ENCODE data around the gene SLC6A17.

The SLC6A17 gene

DNA sequence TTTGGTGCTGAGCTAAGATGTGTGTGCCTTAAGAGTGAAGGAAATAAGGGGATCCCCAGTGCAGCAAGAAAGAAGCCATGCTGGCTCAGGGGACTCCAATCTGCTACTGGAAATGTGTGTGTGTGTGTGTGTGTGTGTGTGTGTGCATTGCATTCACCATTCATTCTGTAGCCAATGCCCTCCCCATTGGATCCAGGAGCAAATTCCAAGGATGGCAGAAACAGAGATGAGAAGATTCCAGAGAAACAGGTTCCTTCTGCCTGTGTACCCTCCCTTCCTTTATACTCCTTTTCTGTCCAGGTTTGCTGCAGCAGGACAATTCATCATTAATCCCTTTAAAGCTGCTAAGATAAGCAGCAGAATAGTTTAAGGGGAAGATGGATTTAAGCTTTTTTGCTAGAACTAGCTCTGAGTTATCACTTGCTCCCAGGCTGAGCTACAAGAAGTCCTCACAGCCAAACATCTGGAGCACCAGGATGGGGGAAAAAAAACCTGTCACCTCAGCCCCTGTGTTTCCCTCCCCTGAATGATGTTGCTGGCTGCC, 3.2 kb downstream of the SLC6A17 start:
- no peak overlapping the region for H3K14ac ChIP-seq (ENCODE audit: low read length)
- no peaks in the 10 kb centered on the region for H3K79me2 ChIP-seq (ENCODE audit: control insufficient read depth, insufficient read depth, low read length, poor library complexity)
- peak in 1 of 2 donors; percentile 23 for DNase-seq
- no peaks in the 10 kb centered on the region for H3K36me3 ChIP-seq (ENCODE audit: control insufficient read depth in 1 of 2, insufficient read depth in 2 of 2, low read length in 2 of 2)
- no peak overlapping the region for H2BK12ac ChIP-seq (ENCODE audit: low read length)
- H3K4me3 ChIP-seq (ENCODE audit: low read depth, low read length): no peak overlapping the region
- no peaks in the 10 kb centered on the region for H3K79me1 ChIP-seq (ENCODE audit: low read length)
- peaks cover 8% of the 10 kb centered on the region in 2 experiments for H3K4me1 ChIP-seq (ENCODE audit: control insufficient read depth in 1 of 2, insufficient read depth in 2 of 2, low read length in 2 of 2)
- H3K4me2 ChIP-seq (ENCODE audit: low read length): no peak overlapping the region
- H2AK5ac ChIP-seq (ENCODE audit: low read length): no peak overlapping the region
- no peak overlapping the region for H2BK5ac ChIP-seq (ENCODE audit: low read depth, low read length, poor library complexity)
- H4K91ac ChIP-seq (ENCODE audit: low read depth, low read length): no peak overlapping the region
- no peak overlapping the region for H3K9ac ChIP-seq (ENCODE audit: low read length)
- no peak overlapping the region for H2BK120ac ChIP-seq (ENCODE audit: insufficient read depth, low read length, poor library complexity)
- no peak overlapping the region for H3K18ac ChIP-seq (ENCODE audit: low read length)
- H3K4ac ChIP-seq (ENCODE audit: low read depth, low read length): no peak overlapping the region
- no peak overlapping the region for H4K8ac ChIP-seq (ENCODE audit: low read depth, low read length)
- peaks cover 9% of the 10 kb centered on the region for H3K9me3 ChIP-seq (ENCODE audit: insufficient read depth, low read depth, low read length)
- H3K27me3 ChIP-seq (ENCODE audit: insufficient read depth, low read length): peaks cover 35% of the 10 kb centered on the region
- H2AFZ ChIP-seq (ENCODE audit: insufficient read depth, low read length, poor library complexity): no peak overlapping the region
- no peak overlapping the region for H4K12ac ChIP-seq (ENCODE audit: low read depth, low read length)
- H3K27ac ChIP-seq (ENCODE audit: low read depth, low read length): no peak overlapping the region
- no peak overlapping the region for H3K23ac ChIP-seq (ENCODE audit: low read length)

DNA sequence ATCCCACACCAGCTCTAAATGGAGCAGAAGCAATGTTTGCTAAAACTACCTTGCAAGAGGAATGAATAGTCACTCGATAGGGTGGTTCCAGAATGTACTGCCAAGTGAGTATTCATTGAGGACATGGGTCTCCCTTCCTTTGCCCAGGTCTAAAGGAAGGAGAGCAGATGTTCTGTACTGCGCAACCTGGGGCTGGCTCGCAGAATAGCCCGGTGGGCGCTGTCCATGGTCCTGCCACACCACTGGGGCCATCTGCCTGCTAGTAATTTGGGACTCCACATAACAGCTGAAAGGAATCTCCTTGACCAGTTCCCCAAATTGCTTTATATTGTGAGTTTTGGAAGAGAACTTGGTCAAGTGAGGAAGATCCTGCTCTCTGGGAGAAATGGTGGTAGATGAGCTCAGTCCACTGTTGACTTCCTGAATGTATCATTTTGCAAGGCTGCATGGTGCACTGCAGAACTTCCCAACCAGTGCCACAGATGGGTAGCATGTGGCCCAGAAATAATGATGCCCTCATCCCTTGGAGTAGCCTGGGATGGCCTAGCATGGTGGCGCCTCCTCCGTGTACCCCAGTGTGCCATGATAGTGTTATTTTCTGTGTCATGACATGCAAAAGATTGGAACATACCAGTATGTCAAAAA, 5.7 kb downstream of the SLC6A17 start:
- DNase-seq: peak; percentile 58 to 80
- Histone ChIP-seq H3K9me3 (ENCODE audit: insufficient read depth, low read depth, low read length) (peaks cover 9% of the 10 kb centered on the region), H3K36me3 (ENCODE audit: control insufficient read depth in 1 of 2, insufficient read depth in 2 of 2, low read length in 2 of 2) (no peaks in the 10 kb centered on the region), H2AK5ac (ENCODE audit: low read length) (no peak overlapping the region), H4K91ac (ENCODE audit: low read depth, low read length) (no peak overlapping the region), H3K79me1 (ENCODE audit: low read length) (no peaks in the 10 kb centered on the region), H3K18ac (ENCODE audit: low read length) (no peak overlapping the region), H3K9ac (ENCODE audit: low read length) (no peak overlapping the region), H3K4me2 (ENCODE audit: low read length) (no peak overlapping the region), H2BK120ac (ENCODE audit: insufficient read depth, low read length, poor library complexity) (no peak overlapping the region), H3K23ac (ENCODE audit: low read length) (no peak overlapping the region), H4K12ac (ENCODE audit: low read depth, low read length) (no peak overlapping the region), H4K8ac (ENCODE audit: low read depth, low read length) (no peak overlapping the region), H2BK12ac (ENCODE audit: low read length) (no peak overlapping the region), H3K27ac (ENCODE audit: low read depth, low read length) (no peak overlapping the region), H3K4me3 (ENCODE audit: low read depth, low read length) (no peak overlapping the region), H3K79me2 (ENCODE audit: control insufficient read depth, insufficient read depth, low read length, poor library complexity) (no peaks in the 10 kb centered on the region), H2AFZ (ENCODE audit: insufficient read depth, low read length, poor library complexity) (no peak overlapping the region), H3K4ac (ENCODE audit: low read depth, low read length) (no peak overlapping the region), H3K27me3 (ENCODE audit: insufficient read depth, low read length) (peaks cover 13% of the 10 kb centered on the region), H2BK5ac (ENCODE audit: low read depth, low read length, poor library complexity) (no peak overlapping the region), H3K4me1 (ENCODE audit: control insufficient read depth in 1 of 2, insufficient read depth in 2 of 2, low read length in 2 of 2) (peaks cover 0 to under 1% of the 10 kb centered on the region in 2 experiments), H3K14ac (ENCODE audit: low read length) (no peak overlapping the region)
- no CpG with 5 or more reads among the region's 7 CpGs for WGBS (ENCODE audit: extremely low coverage, insufficient coverage, insufficient read length)

DNA sequence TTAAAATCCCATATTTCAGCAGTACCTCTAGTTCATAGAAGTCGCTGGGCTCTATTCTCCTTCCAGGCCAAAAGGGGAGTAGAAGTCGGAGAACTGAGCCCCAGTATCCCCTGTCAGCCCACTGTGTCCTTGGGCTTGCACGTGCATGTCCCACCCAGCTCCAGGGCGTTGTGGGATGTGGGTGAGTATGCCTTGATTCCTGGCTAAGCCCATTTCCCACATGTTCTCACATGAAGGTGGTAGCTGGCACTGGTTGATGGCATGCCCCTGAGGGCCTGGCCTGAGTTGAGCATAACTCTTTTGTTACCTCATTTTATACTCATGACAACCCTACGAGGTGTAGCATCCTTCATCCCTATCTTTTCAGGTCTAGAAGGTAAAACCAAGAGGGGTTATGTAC, 8.0 kb downstream of the SLC6A17 start:
- Histone ChIP-seq H4K91ac (ENCODE audit: low read depth, low read length) (no peak overlapping the region), H2AK5ac (ENCODE audit: low read length) (no peak overlapping the region), H3K27ac (ENCODE audit: low read depth, low read length) (no peak overlapping the region), H3K36me3 (ENCODE audit: control insufficient read depth in 1 of 2, insufficient read depth in 2 of 2, low read length in 2 of 2) (no peaks in the 10 kb centered on the region), H2BK12ac (ENCODE audit: low read length) (no peak overlapping the region), H3K4me3 (ENCODE audit: low read depth, low read length) (no peak overlapping the region), H3K79me2 (ENCODE audit: control insufficient read depth, insufficient read depth, low read length, poor library complexity) (no peaks in the 10 kb centered on the region), H3K23ac (ENCODE audit: low read length) (no peak overlapping the region), H2BK120ac (ENCODE audit: insufficient read depth, low read length, poor library complexity) (no peak overlapping the region), H3K18ac (ENCODE audit: low read length) (no peak overlapping the region), H2BK5ac (ENCODE audit: low read depth, low read length, poor library complexity) (no peak overlapping the region), H3K4ac (ENCODE audit: low read depth, low read length) (no peak overlapping the region), H4K8ac (ENCODE audit: low read depth, low read length) (no peak overlapping the region), H3K9ac (ENCODE audit: low read length) (no peak overlapping the region), H3K27me3 (ENCODE audit: insufficient read depth, low read length) (no peaks in the 10 kb centered on the region), H3K79me1 (ENCODE audit: low read length) (no peaks in the 10 kb centered on the region), H4K12ac (ENCODE audit: low read depth, low read length) (no peak overlapping the region), H3K4me2 (ENCODE audit: low read length) (no peak overlapping the region), H3K4me1 (ENCODE audit: control insufficient read depth in 1 of 2, insufficient read depth in 2 of 2, low read length in 2 of 2) (no peaks in the 10 kb centered on the region), H3K14ac (ENCODE audit: low read length) (no peak overlapping the region), H2AFZ (ENCODE audit: insufficient read depth, low read length, poor library complexity) (no peak overlapping the region), H3K9me3 (ENCODE audit: insufficient read depth, low read depth, low read length) (peaks cover 7% of the 10 kb centered on the region)
- no peak for DNase-seq
- no CpG with 5 or more reads among the region's 5 CpGs for WGBS (ENCODE audit: extremely low coverage, insufficient coverage, insufficient read length)

DNA sequence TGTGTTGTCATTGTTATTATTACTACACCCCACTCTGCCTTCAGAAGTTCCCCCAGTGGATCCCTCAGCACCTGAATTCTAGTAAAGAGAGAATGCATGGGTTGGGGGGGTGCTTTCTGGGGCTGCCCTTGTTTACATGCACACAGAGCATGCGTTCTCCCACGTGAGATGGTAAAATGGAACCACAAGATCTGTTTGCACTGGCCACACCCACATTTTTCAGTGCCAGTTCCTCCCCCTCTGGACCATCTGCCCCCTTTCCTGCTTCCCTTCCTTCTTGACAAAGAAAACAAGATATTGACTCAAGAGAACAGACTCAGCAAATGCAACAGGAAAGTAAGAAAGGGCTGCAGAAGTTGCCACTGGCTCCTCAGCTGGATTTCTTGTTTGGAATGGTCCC, 8.9 kb downstream of the SLC6A17 start:
- no peak overlapping the region for H3K23ac ChIP-seq (ENCODE audit: low read length)
- H4K91ac ChIP-seq (ENCODE audit: low read depth, low read length): no peak overlapping the region
- no peak overlapping the region for H3K27ac ChIP-seq (ENCODE audit: low read depth, low read length)
- WGBS (ENCODE audit: extremely low coverage, insufficient coverage, insufficient read length): no CpG with 5 or more reads among the region's 2 CpGs
- no peak overlapping the region for H2BK120ac ChIP-seq (ENCODE audit: insufficient read depth, low read length, poor library complexity)
- H2BK5ac ChIP-seq (ENCODE audit: low read depth, low read length, poor library complexity): no peak overlapping the region
- peaks cover 0 to 5% of the 10 kb centered on the region in 2 experiments for H3K4me1 ChIP-seq (ENCODE audit: control insufficient read depth in 1 of 2, insufficient read depth in 2 of 2, low read length in 2 of 2)
- H2AFZ ChIP-seq (ENCODE audit: insufficient read depth, low read length, poor library complexity): no peak overlapping the region
- no peak overlapping the region for H4K8ac ChIP-seq (ENCODE audit: low read depth, low read length)
- peaks cover 7% of the 10 kb centered on the region for H3K9me3 ChIP-seq (ENCODE audit: insufficient read depth, low read depth, low read length)
- H3K27me3 ChIP-seq (ENCODE audit: insufficient read depth, low read length): no peaks in the 10 kb centered on the region
- no peaks in the 10 kb centered on the region for H3K79me2 ChIP-seq (ENCODE audit: control insufficient read depth, insufficient read depth, low read length, poor library complexity)
- no peak overlapping the region for H3K18ac ChIP-seq (ENCODE audit: low read length)
- H3K14ac ChIP-seq (ENCODE audit: low read length): no peak overlapping the region
- H3K4me2 ChIP-seq (ENCODE audit: low read length): no peak overlapping the region
- no peaks in the 10 kb centered on the region for H3K79me1 ChIP-seq (ENCODE audit: low read length)
- H4K12ac ChIP-seq (ENCODE audit: low read depth, low read length): no peak overlapping the region
- no peak overlapping the region for H3K9ac ChIP-seq (ENCODE audit: low read length)
- H3K36me3 ChIP-seq (ENCODE audit: control insufficient read depth in 1 of 2, insufficient read depth in 2 of 2, low read length in 2 of 2): no peaks in the 10 kb centered on the region
- DNase-seq: no peak
- H2BK12ac ChIP-seq (ENCODE audit: low read length): no peak overlapping the region
- H2AK5ac ChIP-seq (ENCODE audit: low read length): no peak overlapping the region
- no peak overlapping the region for H3K4me3 ChIP-seq (ENCODE audit: low read depth, low read length)
- no peak overlapping the region for H3K4ac ChIP-seq (ENCODE audit: low read depth, low read length)

Measured in trophoblast cell (in vitro differentiated cells and primary cell).